ENCODE results near the gene OR2T5.
"Not testable (repeated sequence)": the region's sequence is repeated elsewhere in the genome, so short reads cannot be mapped to it uniquely, and the experiment has no call there.

OR2T5 gene

GRCh38 chr1:248507773-248508172 is 19.4 kb downstream of the OR2T5 start, which contains the start of gene OR2G6:
TSS of gene OR2G6 (plus strand) at chr1:248508073. CDS start at chr1:248521647, 13,574 bp downstream.
- DNase-seq (ENCODE audit: low read depth in 2 of 2), result not testable (repeated sequence)

DNA sequence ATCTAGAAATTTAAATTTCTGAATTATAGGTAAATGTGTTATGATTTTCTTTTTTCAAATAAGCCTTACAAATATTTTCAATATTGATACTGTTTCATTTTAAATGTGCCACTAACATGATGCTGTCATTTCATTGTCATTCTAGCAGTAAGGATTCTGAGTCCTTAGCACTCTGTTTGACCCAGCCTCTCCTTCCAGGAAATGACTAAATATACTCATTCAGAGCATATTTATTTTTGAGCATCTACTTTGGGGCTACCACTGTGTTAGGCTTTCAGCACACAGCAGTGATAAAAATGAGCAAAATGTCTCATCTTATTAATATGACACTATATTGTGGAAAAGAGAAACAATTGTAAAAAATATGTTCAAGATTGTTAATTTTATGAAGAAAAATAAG is 21.8 kb downstream of the OR2T5 start:
- not testable (repeated sequence) for DNase-seq (ENCODE audit: low read depth in 2 of 2)

DNA sequence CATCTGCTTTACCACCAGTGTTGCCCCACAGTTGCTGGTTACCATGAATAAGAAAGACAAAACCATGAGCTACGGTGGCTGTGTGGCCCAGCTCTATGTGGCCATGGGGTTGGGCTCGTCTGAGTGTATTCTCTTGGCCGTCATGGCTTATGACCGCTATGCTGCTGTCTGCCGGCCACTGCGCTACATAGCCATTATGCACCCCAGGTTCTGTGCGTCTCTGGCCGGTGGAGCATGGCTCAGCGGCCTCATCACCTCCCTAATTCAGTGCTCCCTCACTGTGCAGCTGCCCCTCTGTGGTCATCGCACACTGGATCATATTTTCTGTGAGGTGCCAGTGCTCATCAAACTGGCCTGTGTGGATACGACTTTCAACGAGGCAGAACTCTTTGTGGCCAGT is 33.5 kb downstream of the OR2T5 start:
- DNase-seq (ENCODE audit: low read depth in 2 of 2), result no peak

DNA sequence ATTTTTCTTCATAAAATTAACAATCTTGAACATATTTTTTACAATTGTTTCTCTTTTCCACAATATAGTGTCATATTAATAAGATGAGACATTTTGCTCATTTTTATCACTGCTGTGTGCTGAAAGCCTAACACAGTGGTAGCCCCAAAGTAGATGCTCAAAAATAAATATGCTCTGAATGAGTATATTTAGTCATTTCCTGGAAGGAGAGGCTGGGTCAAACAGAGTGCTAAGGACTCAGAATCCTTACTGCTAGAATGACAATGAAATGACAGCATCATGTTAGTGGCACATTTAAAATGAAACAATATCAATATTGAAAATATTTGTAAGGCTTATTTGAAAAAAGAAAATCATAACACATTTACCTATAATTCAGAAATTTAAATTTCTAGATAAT is 49.1 kb downstream of the OR2T5 start:
- not testable (repeated sequence) for DNase-seq (ENCODE audit: low read depth in 2 of 2)
